Adipocyte (in vitro differentiated cells): ENCODE data around the gene CACNA1D.

Experiments
- DNase-seq: peaks from one replicate; pipeline ENCODE4 v3.0.0-alpha.2; 2015; ENCODE audit warnings: low read depth
- H3K27me3 ChIP-seq: replicated peaks from 2 replicates; pipeline ENCODE4 v1.7.0; 2013; ENCODE audit warnings: mild to moderate bottlenecking, low read length, moderate library complexity; ENCODE audit not compliant: control insufficient read depth, insufficient read depth
- H3K36me3 ChIP-seq: 2 replicates; pipeline ENCODE4 v1.7.0; 2013; ENCODE audit warnings: low read length, mild to moderate bottlenecking, moderate library complexity; ENCODE audit not compliant: control insufficient read depth, insufficient read depth, severe bottlenecking
- H3K4me1 ChIP-seq: 2 replicates; pipeline ENCODE4 v1.7.0; 2013; ENCODE audit warnings: mild to moderate bottlenecking, low read length, moderate library complexity; ENCODE audit not compliant: control insufficient read depth, insufficient read depth
- H3K4me3 ChIP-seq: 2 replicates; pipeline ENCODE4 v1.7.0; 2013; ENCODE audit warnings: mild to moderate bottlenecking, low read length, moderate library complexity
- H3K9ac ChIP-seq: 2 replicates; pipeline ENCODE4 v1.7.0; 2013; ENCODE audit warnings: mild to moderate bottlenecking, low read length, moderate library complexity
- H3K9me3 ChIP-seq: 2 replicates; pipeline ENCODE4 v1.7.0; 2013; ENCODE audit warnings: mild to moderate bottlenecking, low read length, moderate library complexity; ENCODE audit not compliant: control insufficient read depth

CACNA1D gene

GRCh38 chr3:53804697-53805462, 310.5 kb downstream of the CACNA1D start:
- peak; percentile 81 for DNase-seq

GRCh38 chr3:53805463-53806159, 311.2 kb downstream of the CACNA1D start:
- Histone ChIP-seq H3K36me3 (no peaks in the 10 kb centered on the region), H3K27me3 (no peaks in the 10 kb centered on the region), H3K9me3 (no peaks in the 10 kb centered on the region), H3K4me3 (no peak overlapping the region), H3K9ac (peak overlapping the region; percentile 55), H3K4me1 (peaks cover 30% of the 10 kb centered on the region)
- no peak for DNase-seq

More at GRCh38 chr3:53804697-53805462, 310.5 kb downstream of the CACNA1D start:
- Histone ChIP-seq H3K4me1 (peaks cover 30% of the 10 kb centered on the region), H3K9ac (peak overlapping the region; percentile 47), H3K36me3 (no peaks in the 10 kb centered on the region), H3K9me3 (no peaks in the 10 kb centered on the region), H3K4me3 (peak overlapping the region; percentile 24), H3K27me3 (no peaks in the 10 kb centered on the region)

- H3K27me3 ChIP-seq, result no peaks in the 10 kb centered on the region
- peak overlapping the region; percentile 55 for H3K9ac ChIP-seq
- no peaks in the 10 kb centered on the region for H3K36me3 ChIP-seq
- peak overlapping the region; percentile 31 for H3K4me3 ChIP-seq
- H3K4me1 ChIP-seq, result peaks cover 30% of the 10 kb centered on the region
- DNase-seq, result peak; percentile 79
- H3K9me3 ChIP-seq, result no peaks in the 10 kb centered on the region
Observed at GRCh38 chr3:53806182-53807116, 312.0 kb downstream of the CACNA1D start.

GRCh38 chr3:53807117-53807810, 312.9 kb downstream of the CACNA1D start:
- H3K4me3 ChIP-seq, result no peak overlapping the region

GRCh38 chr3:53808496-53808895, 314.1 kb downstream of the CACNA1D start:
- H3K9ac ChIP-seq, result no peak overlapping the region
- H3K4me3 ChIP-seq, result no peak overlapping the region
- H3K27me3 ChIP-seq, result no peaks in the 10 kb centered on the region
- no peaks in the 10 kb centered on the region for H3K36me3 ChIP-seq
- no peak for DNase-seq
- no peaks in the 10 kb centered on the region for H3K9me3 ChIP-seq
- peaks cover 30% of the 10 kb centered on the region for H3K4me1 ChIP-seq

More at GRCh38 chr3:53807117-53807810, 312.9 kb downstream of the CACNA1D start:
- no peaks in the 10 kb centered on the region for H3K27me3 ChIP-seq
- H3K36me3 ChIP-seq, result no peaks in the 10 kb centered on the region
- no peaks in the 10 kb centered on the region for H3K9me3 ChIP-seq
- H3K4me1 ChIP-seq, result peaks cover 30% of the 10 kb centered on the region
- H3K9ac ChIP-seq, result no peak overlapping the region
- no peak for DNase-seq

GRCh38 chr3:53809267-53809666, 314.9 kb downstream of the CACNA1D start:
- Histone ChIP-seq H3K27me3 (no peaks in the 10 kb centered on the region), H3K4me1 (peaks cover 27% of the 10 kb centered on the region), H3K9ac (no peak overlapping the region), H3K36me3 (no peaks in the 10 kb centered on the region), H3K9me3 (no peaks in the 10 kb centered on the region), H3K4me3 (no peak overlapping the region)
- no peak for DNase-seq

- Histone ChIP-seq H3K9me3 (no peaks in the 10 kb centered on the region), H3K27me3 (no peaks in the 10 kb centered on the region), H3K4me3 (no peak overlapping the region), H3K4me1 (peaks cover 20% of the 10 kb centered on the region), H3K36me3 (no peaks in the 10 kb centered on the region), H3K9ac (no peak overlapping the region)
- no peak for DNase-seq
Observed at GRCh38 chr3:53809764-53810400, 315.5 kb downstream of the CACNA1D start.

GRCh38 chr3:53811143-53811927, 316.9 kb downstream of the CACNA1D start:
- Histone ChIP-seq H3K9me3 (no peaks in the 10 kb centered on the region), H3K9ac (no peak overlapping the region), H3K36me3 (no peaks in the 10 kb centered on the region), H3K27me3 (no peaks in the 10 kb centered on the region), H3K4me3 (no peak overlapping the region), H3K4me1 (peaks cover 6% of the 10 kb centered on the region)
- DNase-seq, result no peak

GRCh38 chr3:53812434-53812833, 318.0 kb downstream of the CACNA1D start:
- Histone ChIP-seq H3K4me1 (no peaks in the 10 kb centered on the region), H3K9me3 (no peaks in the 10 kb centered on the region), H3K4me3 (no peak overlapping the region), H3K9ac (no peak overlapping the region), H3K27me3 (no peaks in the 10 kb centered on the region), H3K36me3 (no peaks in the 10 kb centered on the region)
- DNase-seq, result no peak

GRCh38 chr3:53813229-53813628, 318.8 kb downstream of the CACNA1D start:
- Histone ChIP-seq H3K27me3 (peaks cover 7% of the 10 kb centered on the region), H3K9ac (no peak overlapping the region), H3K9me3 (no peaks in the 10 kb centered on the region), H3K4me3 (no peak overlapping the region), H3K36me3 (no peaks in the 10 kb centered on the region), H3K4me1 (no peaks in the 10 kb centered on the region)
- no peak for DNase-seq
